IPS-18c (cell line): ENCODE measurements around the gene ASPHD2.

Source experiments
- H3K4me3 ChIP-seq: 2 replicates; pipeline ENCODE4 v1.7.0; 2013; ENCODE audit warnings: low read depth, mild to moderate bottlenecking, low read length, moderate library complexity; ENCODE audit not compliant: insufficient read depth
- H3K9me3 ChIP-seq: one replicate; pipeline ENCODE4 v1.6.1; 2013; ENCODE audit warnings: mild to moderate bottlenecking, low read length, moderate library complexity; ENCODE audit not compliant: control insufficient read depth, insufficient read depth

ASPHD2 gene

GRCh38 chr22:26460202-26460601, 31.1 kb downstream of the ASPHD2 start:
- Histone ChIP-seq H3K4me3 (no peak overlapping the region), H3K9me3 (no peaks in the 10 kb centered on the region)

- Histone ChIP-seq H3K4me3 (no peak overlapping the region), H3K9me3 (no peaks in the 10 kb centered on the region)
Observed at GRCh38 chr22:26461188-26461810, 32.2 kb downstream of the ASPHD2 start.

- Histone ChIP-seq H3K9me3 (no peaks in the 10 kb centered on the region), H3K4me3 (no peak overlapping the region)
Observed at GRCh38 chr22:26462051-26462450, 33.0 kb downstream of the ASPHD2 start.

- H3K4me3 ChIP-seq, result no peak overlapping the region
- no peaks in the 10 kb centered on the region for H3K9me3 ChIP-seq
Observed at GRCh38 chr22:26462641-26463040, 33.6 kb downstream of the ASPHD2 start.

- no peaks in the 10 kb centered on the region for H3K9me3 ChIP-seq
- H3K4me3 ChIP-seq, result no peak overlapping the region
Observed at GRCh38 chr22:26463101-26463661, 34.1 kb downstream of the ASPHD2 start.

GRCh38 chr22:26463688-26464087, 34.6 kb downstream of the ASPHD2 start:
- Histone ChIP-seq H3K9me3 (no peaks in the 10 kb centered on the region), H3K4me3 (no peak overlapping the region)

- H3K4me3 ChIP-seq, result no peak overlapping the region
- no peaks in the 10 kb centered on the region for H3K9me3 ChIP-seq
Observed at GRCh38 chr22:26464312-26464711, 35.3 kb downstream of the ASPHD2 start.

GRCh38 chr22:26466196-26466595, 37.1 kb downstream of the ASPHD2 start:
- no peak overlapping the region for H3K4me3 ChIP-seq
- peaks cover 2% of the 10 kb centered on the region for H3K9me3 ChIP-seq

GRCh38 chr22:26470807-26471206, 41.7 kb downstream of the ASPHD2 start:
- H3K4me3 ChIP-seq, result no peak overlapping the region
- H3K9me3 ChIP-seq, result peaks cover 2% of the 10 kb centered on the region

- Histone ChIP-seq H3K9me3 (peaks cover 2% of the 10 kb centered on the region), H3K4me3 (no peak overlapping the region)
Observed at GRCh38 chr22:26471522-26471921, 42.5 kb downstream of the ASPHD2 start.

GRCh38 chr22:26474682-26475081, 45.6 kb downstream of the ASPHD2 start:
- Histone ChIP-seq H3K9me3 (peaks cover 2% of the 10 kb centered on the region), H3K4me3 (no peak overlapping the region)

- Histone ChIP-seq H3K4me3 (no peak overlapping the region), H3K9me3 (no peaks in the 10 kb centered on the region)
Observed at GRCh38 chr22:26476705-26477340, 47.8 kb downstream of the ASPHD2 start.

GRCh38 chr22:26477341-26477731, 48.3 kb downstream of the ASPHD2 start:
- no peaks in the 10 kb centered on the region for H3K9me3 ChIP-seq
- no peak overlapping the region for H3K4me3 ChIP-seq

GRCh38 chr22:26479043-26479791, 50.2 kb downstream of the ASPHD2 start:
- Histone ChIP-seq H3K4me3 (no peak overlapping the region), H3K9me3 (no peaks in the 10 kb centered on the region)

- no peaks in the 10 kb centered on the region for H3K9me3 ChIP-seq
- no peak overlapping the region for H3K4me3 ChIP-seq
Observed at GRCh38 chr22:26479792-26480610, 50.9 kb downstream of the ASPHD2 start.

GRCh38 chr22:26480611-26480932, 51.5 kb downstream of the ASPHD2 start:
- H3K4me3 ChIP-seq, result no peak overlapping the region
- no peaks in the 10 kb centered on the region for H3K9me3 ChIP-seq

GRCh38 chr22:26481112-26481693, 52.1 kb downstream of the ASPHD2 start:
- H3K4me3 ChIP-seq, result no peak overlapping the region
- H3K9me3 ChIP-seq, result no peaks in the 10 kb centered on the region
